Body of pancreas (tissue), 4 donors: Measurements from ENCODE around the gene TMEM131L.

Experiments used
- CTCF ChIP-seq, 7 experiments: fragments of 450-650 bp in 4 of 7; fragments of 200-600 bp in 3 of 7; sonication (generic) in 3 of 7; IDR thresholded peaks; one replicate each; pipeline ENCODE4 v1.5.1; 2016 to 2019; ENCODE audit warnings: antibody characterized with exemption in 7 of 7
- POLR2A ChIP-seq, 3 donors: fragments of 450-650 bp; IDR thresholded peaks; one replicate each; pipeline ENCODE4 v1.6.1; 2016; ENCODE audit warnings: antibody characterized with exemption in 3 of 3, mild to moderate bottlenecking in 2 of 3

GRCh38 chr4:153623491-153623890 lies 157.3 kb downstream of the TMEM131L start:
- TF ChIP-seq CTCF (IDR thresholded peaks at IDR 0.05) (no peak), POLR2A (IDR thresholded peaks at IDR 0.05) (no peak)
